Measurements from ENCODE around the gene NXNL1.

DNA sequence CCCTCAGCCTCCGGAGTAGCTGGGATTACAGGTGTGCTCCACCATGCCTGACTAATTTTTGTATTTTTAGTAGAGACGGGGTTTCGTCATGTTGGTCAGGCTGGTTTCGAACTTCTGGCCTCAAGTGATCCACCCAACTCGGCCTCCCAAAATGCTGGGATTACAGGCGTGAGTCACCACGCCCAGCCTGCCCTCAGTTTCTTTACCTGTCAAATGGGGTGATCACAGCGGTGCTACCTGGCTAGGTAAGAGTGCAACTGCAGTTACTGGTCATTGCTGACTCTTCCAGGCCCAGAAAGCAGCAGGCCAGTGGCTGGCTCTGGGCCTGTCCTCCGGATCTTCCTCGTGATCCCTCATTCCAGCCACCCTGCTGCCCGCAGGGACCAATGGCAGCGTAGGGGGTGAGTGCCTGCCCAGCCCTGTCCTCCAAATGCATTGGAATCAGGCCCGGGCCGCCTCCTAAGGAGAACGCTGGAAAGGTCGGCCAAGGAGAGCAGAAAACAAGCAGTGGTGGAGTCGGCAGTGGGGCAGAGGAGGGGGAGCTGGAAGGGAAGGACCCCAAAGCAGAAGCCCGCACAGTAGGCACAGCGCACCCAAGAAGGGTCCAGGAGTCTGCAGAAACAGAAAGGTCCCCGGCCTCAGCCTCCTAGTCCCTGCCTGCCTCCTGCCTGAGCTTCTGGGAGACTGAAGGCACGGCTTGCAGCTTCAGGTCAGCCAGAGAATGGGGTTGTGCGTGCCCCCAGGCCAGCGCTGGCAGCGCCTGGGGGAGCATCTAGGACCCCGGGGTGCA is 7.8 kb upstream of the NXNL1 start:
- TF ChIP-seq EZH2 (IDR thresholded peaks at IDR 0.05; ENCODE audit: low read length, unreplicated experiment) (no peak), EZH2phosphoT487 (IDR thresholded peaks at IDR 0.05; ENCODE audit: borderline replicate concordance, low read length) (no peak)
- TF ChIP-seq, protein P1, sequence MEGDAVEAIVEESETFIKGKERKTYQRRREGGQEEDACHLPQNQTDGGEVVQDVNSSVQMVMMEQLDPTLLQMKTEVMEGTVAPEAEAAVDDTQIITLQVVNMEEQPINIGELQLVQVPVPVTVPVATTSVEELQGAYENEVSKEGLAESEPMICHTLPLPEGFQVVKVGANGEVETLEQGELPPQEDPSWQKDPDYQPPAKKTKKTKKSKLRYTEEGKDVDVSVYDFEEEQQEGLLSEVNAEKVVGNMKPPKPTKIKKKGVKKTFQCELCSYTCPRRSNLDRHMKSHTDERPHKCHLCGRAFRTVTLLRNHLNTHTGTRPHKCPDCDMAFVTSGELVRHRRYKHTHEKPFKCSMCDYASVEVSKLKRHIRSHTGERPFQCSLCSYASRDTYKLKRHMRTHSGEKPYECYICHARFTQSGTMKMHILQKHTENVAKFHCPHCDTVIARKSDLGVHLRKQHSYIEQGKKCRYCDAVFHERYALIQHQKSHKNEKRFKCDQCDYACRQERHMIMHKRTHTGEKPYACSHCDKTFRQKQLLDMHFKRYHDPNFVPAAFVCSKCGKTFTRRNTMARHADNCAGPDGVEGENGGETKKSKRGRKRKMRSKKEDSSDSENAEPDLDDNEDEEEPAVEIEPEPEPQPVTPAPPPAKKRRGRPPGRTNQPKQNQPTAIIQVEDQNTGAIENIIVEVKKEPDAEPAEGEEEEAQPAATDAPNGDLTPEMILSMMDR (conservative IDR thresholded peaks at IDR 0.05; ENCODE audit: low read depth, low read length) = no peak

Data from PC-3 (cell line).